ENCODE data around the gene TSEN34.
"Not testable (repeated sequence)": the region's sequence is repeated elsewhere in the genome, so short reads cannot be mapped to it uniquely, and the experiment has no call there.

TSEN34 gene

DNA sequence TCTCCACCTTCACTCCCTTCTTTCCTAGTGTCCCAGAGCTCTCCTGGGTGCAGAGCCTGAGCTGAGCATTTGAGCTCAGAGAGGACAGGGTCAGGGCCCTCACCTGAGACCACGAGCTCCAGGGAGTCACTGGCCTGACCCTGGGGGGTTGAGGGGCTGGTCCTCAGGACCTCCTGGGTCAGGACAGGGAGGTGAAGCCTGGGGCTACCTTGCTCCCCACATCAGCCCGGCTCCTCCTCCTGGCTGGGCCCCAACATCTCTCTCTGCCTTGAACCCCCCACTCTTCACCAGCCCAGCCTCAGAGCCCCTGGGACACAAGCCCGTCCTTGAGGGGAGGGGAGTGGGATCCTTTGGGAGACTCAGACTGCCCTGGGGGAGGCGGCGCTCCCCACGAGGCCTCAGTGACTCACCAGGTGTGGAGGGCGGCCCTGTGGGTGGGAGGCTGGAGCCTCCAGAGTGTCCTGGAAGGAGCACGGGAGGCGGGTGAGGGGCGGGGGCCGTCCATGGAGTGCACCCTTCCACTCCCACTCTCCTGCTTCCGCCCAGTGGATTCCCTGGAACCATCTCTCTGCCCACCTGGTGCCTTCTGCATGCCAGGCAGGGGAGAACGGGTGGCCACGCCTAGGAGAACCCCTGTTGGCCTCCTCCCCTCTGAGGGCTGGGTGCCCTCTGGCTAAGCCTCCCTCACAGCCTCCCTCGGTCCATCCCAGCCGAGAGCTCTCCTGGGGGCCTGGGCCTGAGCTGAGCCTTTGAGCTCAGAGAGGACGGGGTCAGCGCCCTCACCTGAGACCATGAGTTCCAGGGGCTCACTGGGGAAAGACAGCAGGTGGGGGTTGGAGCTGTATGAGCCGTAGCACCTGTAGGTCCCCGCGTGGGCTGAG lies 48.6 kb downstream of the TSEN34 start:
- DNase-seq (ENCODE audit: low read depth), result not testable (repeated sequence)

DNA sequence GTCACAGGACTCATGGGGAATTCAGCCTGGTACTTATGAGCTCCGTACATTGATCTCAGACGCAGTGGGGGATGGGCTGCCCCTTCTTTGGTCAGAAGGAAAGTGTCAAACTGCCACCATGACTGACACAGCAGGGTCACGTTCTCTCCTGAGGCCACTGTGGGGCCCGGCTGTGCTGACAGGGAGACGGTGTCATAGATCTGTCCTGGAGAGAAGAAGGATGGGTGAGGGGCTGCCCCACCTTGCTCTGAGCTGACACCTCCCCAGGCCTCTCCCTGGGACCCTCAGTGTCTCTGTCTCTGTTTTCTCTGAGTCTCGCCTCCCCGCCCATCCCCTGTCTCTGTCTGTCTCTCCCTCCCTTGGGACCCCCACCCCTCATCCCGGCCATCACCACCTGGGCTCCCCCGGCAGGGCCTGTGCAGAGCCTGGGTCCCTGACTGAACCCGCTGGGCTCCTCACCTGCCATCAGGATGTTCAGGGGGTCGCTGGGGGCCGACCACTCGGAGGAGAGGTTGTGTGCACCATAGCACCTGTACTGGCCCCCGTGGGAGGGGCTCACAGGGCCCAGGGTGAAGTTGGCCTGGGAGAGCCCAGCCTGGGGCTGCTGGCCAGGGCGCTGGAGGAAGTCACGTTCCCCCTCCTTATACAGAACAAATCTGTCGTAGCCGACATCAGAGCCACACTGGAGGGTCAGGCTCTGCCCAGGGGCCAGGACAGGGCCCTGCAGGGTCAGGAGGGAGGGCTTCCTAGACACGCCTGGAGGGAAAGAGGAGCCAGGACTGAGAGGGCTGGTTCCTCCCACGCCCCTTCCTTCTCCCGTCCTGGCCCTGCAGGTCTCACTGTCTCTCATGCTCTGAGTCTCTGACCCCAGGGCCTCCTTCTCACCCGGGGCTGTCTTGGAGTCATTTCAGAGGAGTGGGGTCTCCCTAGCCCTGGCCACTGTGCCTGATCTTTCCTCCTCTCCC lies 49.5 kb downstream of the TSEN34 start:
- DNase-seq (ENCODE audit: low read depth), result not testable (repeated sequence)

DNA sequence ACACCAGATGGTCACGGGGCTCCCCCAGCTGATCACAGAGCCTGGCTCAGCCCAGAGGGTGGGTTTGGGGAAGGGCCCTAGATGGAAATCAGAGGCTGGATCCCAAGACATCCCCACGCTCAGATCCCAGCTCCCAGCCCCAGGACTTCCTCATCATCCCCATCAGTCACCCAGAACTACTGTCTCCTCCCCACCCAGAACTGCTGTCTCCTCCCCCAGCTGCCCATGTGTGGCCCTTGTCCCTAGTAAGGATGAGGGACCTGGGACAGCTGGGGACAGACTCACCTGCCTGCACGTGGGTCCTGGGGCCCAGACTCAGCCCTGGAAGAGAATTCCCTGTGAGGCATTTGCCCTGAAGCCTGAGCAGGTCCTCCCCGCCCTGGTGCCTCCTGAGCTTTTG lies 51.1 kb downstream of the TSEN34 start:
- DNase-seq (ENCODE audit: low read depth), result not testable (repeated sequence)

DNA sequence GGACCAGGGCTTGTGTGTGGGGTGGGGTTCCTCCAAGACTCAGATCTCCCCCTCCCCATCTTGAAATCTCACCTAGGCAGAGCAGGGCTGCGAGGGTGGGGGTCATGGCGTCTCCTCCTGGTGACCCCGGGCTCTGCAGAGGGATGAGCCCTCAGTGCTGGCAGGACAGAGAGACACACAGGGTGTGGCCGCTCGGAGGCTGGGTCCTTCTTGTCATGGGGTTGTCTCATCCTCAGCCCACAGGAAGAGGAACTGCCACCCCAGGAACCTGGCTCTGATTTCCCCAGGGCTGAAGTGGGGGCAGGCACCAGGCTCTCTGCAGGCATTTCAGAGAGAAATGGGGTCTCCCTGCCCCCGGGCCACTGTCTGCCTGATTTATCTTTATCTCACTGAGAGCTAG lies 51.5 kb downstream of the TSEN34 start, which contains the start of gene LILRA6:
LILRA6 (minus strand) TSS at position 145 of the 400 bp plus-strand sequence.
- DNase-seq (ENCODE audit: low read depth), result not testable (repeated sequence)

DNA sequence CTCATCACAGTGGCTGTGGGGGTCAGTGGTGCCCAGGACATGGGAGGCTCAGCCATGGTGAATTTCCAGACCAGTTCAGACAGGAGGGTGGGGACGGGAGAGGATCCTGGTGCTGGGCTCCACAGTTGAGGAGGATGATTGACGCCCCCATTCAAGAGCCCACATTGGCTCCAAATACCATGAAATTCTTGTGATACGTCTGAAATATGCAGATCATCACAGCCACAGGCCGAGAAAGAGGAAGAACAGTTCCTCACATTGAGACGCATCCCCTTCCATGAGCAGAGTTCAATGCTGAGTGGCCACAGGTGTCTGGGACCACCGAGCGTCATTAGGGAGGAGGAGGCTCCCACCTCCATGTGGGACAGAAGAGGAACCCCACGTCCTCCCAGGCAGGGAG lies 52.7 kb downstream of the TSEN34 start:
- DNase-seq (ENCODE audit: low read depth), result not testable (repeated sequence)
